GM12874 (cell line): ENCODE data around the gene RIMBP2.

Source experiments
- TF ChIP-seq, protein P1 (sequence below): IDR thresholded peaks from 2 replicates; pipeline ENCODE4 v1.5.1; 2011; ENCODE audit warnings: low read depth, mild to moderate bottlenecking, control low read depth, low read length, moderate library complexity; ENCODE audit not compliant: insufficient read depth

The RIMBP2 gene

DNA sequence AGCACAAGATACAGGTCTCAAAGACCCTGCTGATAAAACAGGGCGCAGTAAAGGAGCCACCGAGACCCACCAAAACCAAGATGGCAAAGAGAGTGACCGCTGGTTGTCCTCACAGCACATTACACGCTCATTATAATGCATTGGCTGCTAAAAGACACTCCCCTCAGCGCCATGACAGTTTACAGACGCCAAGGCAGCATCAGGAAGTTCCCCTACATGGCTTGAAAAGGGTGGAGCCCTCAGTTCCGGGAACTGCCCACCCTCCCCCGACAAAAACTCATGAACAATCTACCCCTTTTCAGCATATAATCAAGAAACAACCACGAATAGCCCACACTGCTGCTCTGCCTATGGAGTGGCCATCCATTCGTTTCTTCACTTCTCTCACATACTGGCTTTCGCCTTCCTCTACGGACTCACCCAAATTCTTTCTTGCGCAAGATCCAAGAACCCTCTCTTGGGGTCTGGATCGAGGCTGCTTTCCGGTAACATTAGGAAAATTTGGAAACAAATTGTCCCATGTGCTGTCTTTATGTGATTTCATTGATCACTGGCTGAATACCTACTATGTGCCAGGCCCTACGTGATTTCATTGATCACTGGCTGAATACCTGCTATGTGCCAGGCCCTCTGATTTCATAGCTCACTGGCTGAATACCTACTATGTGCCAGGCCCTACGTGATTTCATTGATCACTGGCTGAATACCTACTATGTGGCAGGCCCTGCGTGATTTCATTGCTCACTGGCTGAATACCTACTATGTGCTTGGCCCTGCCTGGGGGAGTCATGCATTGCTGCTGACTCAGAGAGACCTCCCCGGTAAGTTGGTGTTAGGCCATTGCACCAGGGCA, 252.1 kb downstream of the RIMBP2 start:
- TF ChIP-seq, protein P1, sequence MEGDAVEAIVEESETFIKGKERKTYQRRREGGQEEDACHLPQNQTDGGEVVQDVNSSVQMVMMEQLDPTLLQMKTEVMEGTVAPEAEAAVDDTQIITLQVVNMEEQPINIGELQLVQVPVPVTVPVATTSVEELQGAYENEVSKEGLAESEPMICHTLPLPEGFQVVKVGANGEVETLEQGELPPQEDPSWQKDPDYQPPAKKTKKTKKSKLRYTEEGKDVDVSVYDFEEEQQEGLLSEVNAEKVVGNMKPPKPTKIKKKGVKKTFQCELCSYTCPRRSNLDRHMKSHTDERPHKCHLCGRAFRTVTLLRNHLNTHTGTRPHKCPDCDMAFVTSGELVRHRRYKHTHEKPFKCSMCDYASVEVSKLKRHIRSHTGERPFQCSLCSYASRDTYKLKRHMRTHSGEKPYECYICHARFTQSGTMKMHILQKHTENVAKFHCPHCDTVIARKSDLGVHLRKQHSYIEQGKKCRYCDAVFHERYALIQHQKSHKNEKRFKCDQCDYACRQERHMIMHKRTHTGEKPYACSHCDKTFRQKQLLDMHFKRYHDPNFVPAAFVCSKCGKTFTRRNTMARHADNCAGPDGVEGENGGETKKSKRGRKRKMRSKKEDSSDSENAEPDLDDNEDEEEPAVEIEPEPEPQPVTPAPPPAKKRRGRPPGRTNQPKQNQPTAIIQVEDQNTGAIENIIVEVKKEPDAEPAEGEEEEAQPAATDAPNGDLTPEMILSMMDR = no peak

DNA sequence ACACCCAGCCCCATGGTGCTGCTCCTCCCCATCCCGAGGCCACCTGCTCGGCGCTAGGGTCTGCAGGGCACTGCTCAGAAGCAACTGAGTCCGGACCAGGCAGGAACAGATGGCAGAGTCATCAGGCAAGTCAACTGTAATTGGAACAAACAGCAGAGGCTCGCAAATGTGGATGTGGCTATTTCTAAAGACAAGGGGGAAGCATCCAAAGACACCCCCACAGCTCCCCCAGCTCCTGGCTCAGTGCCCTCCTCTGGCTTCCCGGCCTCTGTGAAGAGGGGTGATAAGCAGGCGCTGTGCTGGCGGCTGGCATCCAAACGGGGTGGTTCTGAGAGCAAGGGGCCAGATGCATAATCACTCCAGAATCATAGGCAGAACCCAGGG, 252.8 kb downstream of the RIMBP2 start:
- TF ChIP-seq, protein P1 = no peak

DNA sequence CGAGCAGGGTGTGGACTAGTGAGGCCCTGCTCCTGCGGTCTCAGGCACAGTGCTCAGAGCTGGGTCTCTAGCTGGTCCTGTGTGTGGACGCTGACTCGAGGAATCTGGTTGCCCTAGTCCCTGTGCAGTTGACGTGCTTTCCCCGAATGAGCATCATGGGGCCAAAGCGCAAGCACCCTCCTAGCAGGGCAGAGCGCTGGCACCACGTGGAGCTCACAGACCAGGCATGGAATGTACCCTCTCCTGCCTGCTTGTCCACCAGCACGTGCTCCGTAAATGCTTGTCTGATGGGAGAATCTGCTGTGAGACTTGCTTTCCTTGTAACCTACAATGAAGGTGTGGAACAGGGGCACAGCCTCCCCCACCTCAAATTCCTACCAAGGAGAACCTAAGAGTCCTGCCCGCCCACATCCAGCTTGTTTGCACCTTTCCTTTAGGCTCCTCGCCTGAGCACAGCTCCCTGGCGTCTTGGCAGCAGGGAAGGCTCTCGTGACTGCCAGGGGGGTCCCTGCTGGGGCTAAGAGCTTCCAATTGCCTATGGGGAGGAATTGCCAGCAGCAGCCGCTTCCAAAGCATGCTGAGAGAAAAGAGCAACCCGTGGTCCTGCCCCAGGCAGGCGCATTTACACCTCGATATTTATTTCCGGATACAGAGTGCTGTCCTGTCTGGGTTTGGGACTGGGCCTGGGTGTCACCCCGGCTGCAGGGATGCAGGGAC, 253.4 kb downstream of the RIMBP2 start:
- TF ChIP-seq, protein P1 = no peak

DNA sequence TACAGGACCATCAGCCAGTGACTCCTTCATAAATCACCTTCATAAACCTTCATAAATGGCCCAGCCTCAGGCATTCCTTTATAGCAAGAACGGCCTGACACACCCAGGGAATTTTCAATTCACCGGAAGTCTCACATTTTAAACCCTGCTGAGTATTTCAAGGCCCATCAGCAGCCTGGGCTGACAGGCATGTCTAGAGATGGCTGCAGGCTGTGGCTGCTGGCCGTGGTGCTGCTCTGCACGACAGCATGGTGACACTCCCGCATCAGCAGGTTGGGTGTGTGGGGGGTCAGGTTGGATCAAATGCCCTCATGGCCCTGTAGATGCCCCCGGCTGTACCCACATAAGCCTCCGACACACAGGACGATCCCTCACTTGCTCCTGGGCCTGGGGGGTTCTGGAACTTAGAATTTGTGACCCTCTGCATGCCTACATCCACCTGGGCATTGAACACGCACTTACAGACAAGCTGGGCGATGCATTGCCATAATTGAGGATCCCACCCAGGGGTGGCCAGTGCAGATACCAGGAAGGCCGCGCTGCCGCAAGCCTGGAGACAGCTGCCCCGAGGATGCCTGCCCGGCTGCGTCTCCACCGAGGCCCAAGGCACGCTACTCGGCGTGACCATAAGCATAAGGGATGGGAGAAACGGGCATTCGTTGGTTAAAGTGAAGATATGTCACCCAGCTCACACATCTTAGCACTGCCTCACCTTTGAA, 254.1 kb downstream of the RIMBP2 start:
- TF ChIP-seq, protein P1 = no peak

DNA sequence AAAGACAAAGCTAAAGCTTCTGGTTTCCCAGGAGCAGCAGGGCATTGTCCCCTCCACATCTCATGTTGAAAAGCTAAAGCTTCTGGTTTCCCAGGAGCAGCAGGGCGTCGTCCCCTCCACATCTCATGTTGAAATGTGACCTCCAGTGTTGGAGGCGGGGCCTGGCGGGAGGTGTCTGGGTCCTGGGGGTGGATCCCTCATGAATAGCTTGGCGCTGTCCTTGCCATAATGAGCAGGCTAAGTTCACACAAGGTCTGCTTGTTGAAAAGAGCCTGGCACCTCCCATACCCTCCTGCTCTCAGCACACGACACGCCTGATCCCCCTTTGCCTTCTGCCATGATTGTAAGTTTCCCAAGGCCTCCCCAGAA, 254.7 kb downstream of the RIMBP2 start:
- TF ChIP-seq, protein P1 = no peak

DNA sequence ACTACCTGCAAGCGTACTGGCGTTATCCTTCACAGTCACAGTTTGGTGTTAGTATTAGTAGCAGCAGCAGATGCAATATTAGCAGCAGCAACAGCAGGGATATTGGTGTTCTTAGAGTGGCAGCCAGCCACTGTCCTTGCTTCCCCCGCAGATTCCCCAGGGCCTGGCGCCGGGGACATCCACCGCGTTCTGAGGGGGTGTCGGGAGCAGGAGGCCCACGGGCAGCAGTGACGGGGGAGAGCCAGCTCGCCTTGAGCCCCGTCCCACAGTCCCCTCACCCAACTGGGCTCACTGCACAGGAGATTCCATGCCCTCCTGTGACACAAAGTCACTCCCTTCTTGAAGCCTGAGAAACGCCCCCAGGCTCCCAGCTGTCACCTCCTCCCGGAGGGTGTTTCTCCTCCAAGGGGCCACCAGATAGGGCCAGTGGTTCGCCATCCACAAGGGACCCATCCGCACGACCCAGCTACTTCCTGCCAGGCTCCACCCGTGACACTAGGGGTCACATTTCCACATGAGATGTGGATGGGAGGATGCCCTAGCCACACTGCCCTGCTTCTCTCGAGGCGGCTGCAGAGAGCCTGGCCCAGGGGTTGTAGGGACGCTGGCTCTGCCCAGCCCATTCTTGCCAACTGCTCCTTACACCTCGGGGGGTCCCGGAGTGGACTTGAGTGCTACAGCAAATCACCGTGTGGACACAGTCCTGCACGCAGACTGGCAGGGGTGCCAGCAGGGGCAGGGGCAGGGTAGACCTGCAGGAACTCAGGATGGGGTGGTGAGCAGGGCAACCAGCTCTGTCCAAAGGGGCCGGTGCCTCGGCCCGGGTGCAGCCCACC, 255.3 kb downstream of the RIMBP2 start:
- TF ChIP-seq, protein P1 = no peak

DNA sequence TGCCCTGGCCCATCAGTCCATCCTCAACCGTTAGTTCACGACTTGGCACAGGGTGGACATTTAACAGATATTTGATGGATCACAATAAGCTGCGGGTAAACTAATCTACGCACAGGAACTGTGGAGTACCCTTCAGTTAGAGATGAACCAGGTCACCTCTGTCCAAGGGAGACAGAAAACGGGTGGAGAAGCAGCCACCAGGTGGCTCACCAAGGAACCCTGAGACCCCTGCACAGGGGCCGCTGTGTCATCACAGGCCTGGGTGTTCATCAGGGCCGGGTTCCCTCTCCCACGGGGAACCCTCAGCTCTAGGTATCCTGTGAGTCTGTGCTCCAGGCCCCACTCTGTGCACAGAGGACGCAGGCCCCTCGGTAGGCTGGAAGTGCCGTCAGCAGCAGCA, 256.2 kb downstream of the RIMBP2 start:
- TF ChIP-seq, protein P1 = no peak
